ENCODE measurements around the gene TENT5C.

The TENT5C gene

GRCh38 chr1:117644696-117645311 is 39.0 kb downstream of the TENT5C start:
- TF ChIP-seq ZFX (IDR thresholded peaks at IDR 0.05) = no peak
- TF ChIP-seq CTCF (conservative IDR thresholded peaks at IDR 0.05) = no peak
- H3K27ac ChIP-seq = no peak overlapping the region

DNA sequence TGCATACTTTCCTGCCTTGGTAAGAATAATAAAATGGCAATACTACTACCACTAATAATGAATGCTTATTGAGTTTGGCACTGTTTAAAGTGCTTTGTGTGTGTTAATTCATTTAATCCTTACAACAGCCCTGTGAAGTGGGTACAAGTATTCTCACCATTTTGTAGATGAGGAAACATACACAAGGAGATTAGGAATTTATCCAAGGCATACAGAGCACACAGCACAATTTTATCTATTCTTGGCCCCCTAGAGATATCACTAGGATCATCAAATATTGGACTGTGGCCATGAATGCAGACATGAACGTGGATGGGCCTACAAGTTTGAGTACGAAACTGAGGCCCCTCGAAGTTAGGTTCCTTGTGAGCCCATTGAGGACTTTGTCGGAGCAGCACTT is 39.5 kb downstream of the TENT5C start:
- no peak overlapping the region for H3K27ac ChIP-seq
- TF ChIP-seq ZFX (IDR thresholded peaks at IDR 0.05) (no peak), CTCF (conservative IDR thresholded peaks at IDR 0.05) (no peak)

- no peak overlapping the region for H3K27ac ChIP-seq
- TF ChIP-seq CTCF (conservative IDR thresholded peaks at IDR 0.05) (no peak), ZFX (IDR thresholded peaks at IDR 0.05) (no peak)
These were observed 40.4 kb downstream of the TENT5C start for GRCh38 chr1:117646007-117646811.

DNA sequence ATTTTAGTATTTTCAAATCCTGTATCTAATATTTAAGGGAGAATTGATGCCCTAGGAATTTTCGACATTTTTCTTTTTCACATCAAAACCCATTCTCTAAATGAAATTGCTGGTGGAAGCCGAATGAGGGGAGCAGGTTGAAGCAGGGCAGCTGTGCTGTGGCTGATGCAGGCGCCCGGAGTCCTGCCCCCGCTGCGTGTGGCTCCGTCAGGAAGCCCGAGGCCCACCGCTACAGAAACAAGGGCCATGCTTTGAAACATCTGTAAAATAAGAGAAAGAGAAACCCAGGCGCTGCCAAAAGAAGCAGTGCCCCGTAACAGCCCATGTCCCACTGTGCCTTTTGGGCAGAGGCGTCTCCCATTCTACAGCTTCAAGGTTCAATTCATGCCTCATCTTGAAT is 41.1 kb downstream of the TENT5C start:
- H3K27ac ChIP-seq = no peak overlapping the region
- TF ChIP-seq CTCF (conservative IDR thresholded peaks at IDR 0.05) = no peak
- TF ChIP-seq ZFX (IDR thresholded peaks at IDR 0.05) = no peak

- H3K27ac ChIP-seq = no peak overlapping the region
- TF ChIP-seq ZFX (IDR thresholded peaks at IDR 0.05) (no peak), CTCF (conservative IDR thresholded peaks at IDR 0.05) (no peak)
These were observed 42.2 kb downstream of the TENT5C start for GRCh38 chr1:117648015-117648414.

- H3K27ac ChIP-seq = no peak overlapping the region
- no peak for TF ChIP-seq CTCF (conservative IDR thresholded peaks at IDR 0.05)
- TF ChIP-seq ZFX (IDR thresholded peaks at IDR 0.05) = no peak
These were observed 45.2 kb downstream of the TENT5C start for GRCh38 chr1:117650840-117651568.

GRCh38 chr1:117651616-117652015 is 45.8 kb downstream of the TENT5C start:
- no peak overlapping the region for H3K27ac ChIP-seq
- TF ChIP-seq CTCF (conservative IDR thresholded peaks at IDR 0.05) (no peak), ZFX (IDR thresholded peaks at IDR 0.05) (no peak)

All from C4-2B (cell line).